NK-92 treated with Interleukin-12 subunit alpha and Interleukin-12 subunit beta, amount 100 ng/mL, for 24 hours (cell line): ENCODE measurements around the gene TMEM220.

Experiments used
- DNase-seq: peaks from one replicate; lab custom pipeline; 2025; lab: John Stamatoyannopoulos, UW

Gene TMEM220

GRCh38 chr17:10729334-10730193, at the start of gene TMEM220:
TSS of gene TMEM220 (minus strand) at chr17:10730023. CDS start at chr17:10729851, 172 bp downstream.
- no peak for DNase-seq

GRCh38 chr17:10779609-10780008, 49.8 kb upstream of the TMEM220 start:
- DNase-seq, result no peak

GRCh38 chr17:10777890-10778289, 48.1 kb upstream of the TMEM220 start:
- DNase-seq, result no peak

GRCh38 chr17:10777131-10777807, 47.4 kb upstream of the TMEM220 start:
- no peak for DNase-seq

GRCh38 chr17:10776381-10776780, 46.6 kb upstream of the TMEM220 start:
- DNase-seq, result no peak

GRCh38 chr17:10775740-10776356, 46.0 kb upstream of the TMEM220 start:
- DNase-seq, result no peak

GRCh38 chr17:10775058-10775457, 45.2 kb upstream of the TMEM220 start:
- DNase-seq, result no peak

- DNase-seq, result no peak
Measured at GRCh38 chr17:10773391-10773790, 43.6 kb upstream of the TMEM220 start.

GRCh38 chr17:10772425-10773380, 42.9 kb upstream of the TMEM220 start:
- DNase-seq, result peak; percentile 9

- no peak for DNase-seq
Measured at GRCh38 chr17:10771148-10771547, 41.3 kb upstream of the TMEM220 start.

- no peak for DNase-seq
Measured at GRCh38 chr17:10769840-10770239, 40.0 kb upstream of the TMEM220 start.

GRCh38 chr17:10768750-10769251, 39.0 kb upstream of the TMEM220 start:
- no peak for DNase-seq

GRCh38 chr17:10767232-10767631, 37.4 kb upstream of the TMEM220 start:
- DNase-seq, result no peak

- DNase-seq, result no peak
Measured at GRCh38 chr17:10762037-10762436, 32.2 kb upstream of the TMEM220 start.

GRCh38 chr17:10761281-10761680, 31.5 kb upstream of the TMEM220 start:
- DNase-seq, result no peak

- no peak for DNase-seq
Measured at GRCh38 chr17:10758062-10758461, 28.2 kb upstream of the TMEM220 start.

GRCh38 chr17:10757647-10758046, 27.8 kb upstream of the TMEM220 start:
- no peak for DNase-seq

- DNase-seq, result no peak
Measured at GRCh38 chr17:10757067-10757466, 27.2 kb upstream of the TMEM220 start.

GRCh38 chr17:10756619-10757018, 26.8 kb upstream of the TMEM220 start:
- no peak for DNase-seq

GRCh38 chr17:10756185-10756584, 26.4 kb upstream of the TMEM220 start:
- no peak for DNase-seq

- no peak for DNase-seq
Measured at GRCh38 chr17:10755592-10756127, 25.8 kb upstream of the TMEM220 start.
